ENCODE results near the gene ISOC1. TPM values are rescaled to one million over a fixed set of nuclear protein-coding genes. Genes with fewer than 3 reads are reported as not detected.

The ISOC1 gene
- total and polyA plus RNA-seq, 2 of the 13 experiments (the other 11 are each of a cell fraction or from before 2014, with no cell fraction given): 25.7 to 51.3 TPM

DNA sequence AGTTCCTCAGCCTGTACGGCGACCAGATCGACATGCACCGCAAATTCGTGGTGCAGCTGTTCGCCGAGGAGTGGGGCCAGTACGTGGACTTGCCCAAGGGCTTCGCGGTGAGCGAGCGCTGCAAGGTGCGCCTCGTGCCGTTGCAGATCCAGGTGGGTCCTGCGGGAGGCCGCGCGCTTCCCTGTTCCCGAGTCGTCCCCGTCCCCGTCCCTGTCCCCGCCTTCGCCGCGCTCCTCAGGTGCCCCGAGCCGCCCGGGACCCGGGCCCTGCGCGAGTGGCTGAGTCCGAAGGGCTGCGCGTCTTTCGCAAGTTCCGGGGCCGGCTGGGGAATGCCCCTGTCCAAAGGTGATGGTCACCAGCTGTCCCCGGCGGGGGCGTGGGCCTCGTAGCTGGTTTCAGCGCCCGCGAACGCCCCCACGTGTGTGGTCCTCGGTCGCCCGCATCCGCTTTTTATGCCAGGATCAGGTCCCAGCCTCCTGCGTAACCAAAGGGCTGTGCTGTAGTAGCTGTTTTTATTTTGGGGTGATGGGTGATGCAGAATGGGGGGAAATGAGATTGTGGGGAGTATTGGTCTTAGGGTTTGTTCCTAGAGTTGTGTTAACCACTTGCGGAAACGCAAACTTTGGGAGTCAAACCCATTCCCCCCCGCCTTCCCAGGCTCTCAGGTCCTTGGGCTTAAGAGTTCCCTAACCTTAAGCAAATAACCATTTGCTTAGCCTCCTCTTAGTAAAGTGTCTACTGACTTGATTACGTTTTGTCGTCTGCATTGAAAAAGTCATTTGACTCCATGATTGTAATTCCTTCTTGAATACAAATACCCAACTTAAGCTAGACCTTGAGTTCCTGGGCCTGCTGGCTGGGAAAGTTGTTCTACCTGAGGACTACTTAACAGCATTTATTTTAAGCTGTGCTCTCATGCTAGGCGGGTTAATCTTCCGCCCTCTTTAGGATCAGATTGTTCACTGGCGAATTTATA, 663 bp downstream of the ISOC1 start (continued):
- TF ChIP-seq MTF1 (CRISPR knock-in tag; IDR thresholded peaks at IDR 0.05) (no peak; the same call in 1 of the 2 replicates), ZNF570 (CRISPR knock-in tag; IDR thresholded peaks at IDR 0.05; ENCODE audit: borderline replicate concordance) (no peak), ISX (CRISPR knock-in tag; conservative IDR thresholded peaks at IDR 0.05) (no peak), KIAA2018 (CRISPR knock-in tag; IDR thresholded peaks at IDR 0.05; ENCODE audit: borderline replicate concordance) (no peak), GTF2F1 (IDR thresholded peaks at IDR 0.05; ENCODE audit: low read length) (no peak), KLF16 (CRISPR knock-in tag; IDR thresholded peaks at IDR 0.05) (peak in 1 of 2 experiments; percentile 93; a peak in 2 of 4 replicates), LCORL (IDR thresholded peaks at IDR 0.05) (no peak), LCORL (CRISPR knock-in tag; IDR thresholded peaks at IDR 0.05) (peak; percentile 94), CENPT (CRISPR knock-in tag; IDR thresholded peaks at IDR 0.05; ENCODE audit: low read depth) (0 out of 2 replicates have a peak, but pooled peaks have one; percentile 39), SMC3 (IDR thresholded peaks at IDR 0.05; ENCODE audit: low read length) (peak; percentile 29; the same call in 1 of the 2 replicates), SNRNP70 (IDR thresholded peaks at IDR 0.05; ENCODE audit: low read depth, low read length) (no peak), ZNF232 (CRISPR knock-in tag; IDR thresholded peaks at IDR 0.05; ENCODE audit: borderline replicate concordance) (no peak; the same call in 1 of the 2 replicates), ZNF562 (CRISPR knock-in tag; IDR thresholded peaks at IDR 0.05; ENCODE audit: borderline replicate concordance) (no peak; the same call in 1 of the 2 replicates), ZNF138 (CRISPR knock-in tag; IDR thresholded peaks at IDR 0.05; ENCODE audit: low read depth) (peak; percentile 49; the same call in 1 of the 2 replicates)
- TF ChIP-seq, protein P1, sequence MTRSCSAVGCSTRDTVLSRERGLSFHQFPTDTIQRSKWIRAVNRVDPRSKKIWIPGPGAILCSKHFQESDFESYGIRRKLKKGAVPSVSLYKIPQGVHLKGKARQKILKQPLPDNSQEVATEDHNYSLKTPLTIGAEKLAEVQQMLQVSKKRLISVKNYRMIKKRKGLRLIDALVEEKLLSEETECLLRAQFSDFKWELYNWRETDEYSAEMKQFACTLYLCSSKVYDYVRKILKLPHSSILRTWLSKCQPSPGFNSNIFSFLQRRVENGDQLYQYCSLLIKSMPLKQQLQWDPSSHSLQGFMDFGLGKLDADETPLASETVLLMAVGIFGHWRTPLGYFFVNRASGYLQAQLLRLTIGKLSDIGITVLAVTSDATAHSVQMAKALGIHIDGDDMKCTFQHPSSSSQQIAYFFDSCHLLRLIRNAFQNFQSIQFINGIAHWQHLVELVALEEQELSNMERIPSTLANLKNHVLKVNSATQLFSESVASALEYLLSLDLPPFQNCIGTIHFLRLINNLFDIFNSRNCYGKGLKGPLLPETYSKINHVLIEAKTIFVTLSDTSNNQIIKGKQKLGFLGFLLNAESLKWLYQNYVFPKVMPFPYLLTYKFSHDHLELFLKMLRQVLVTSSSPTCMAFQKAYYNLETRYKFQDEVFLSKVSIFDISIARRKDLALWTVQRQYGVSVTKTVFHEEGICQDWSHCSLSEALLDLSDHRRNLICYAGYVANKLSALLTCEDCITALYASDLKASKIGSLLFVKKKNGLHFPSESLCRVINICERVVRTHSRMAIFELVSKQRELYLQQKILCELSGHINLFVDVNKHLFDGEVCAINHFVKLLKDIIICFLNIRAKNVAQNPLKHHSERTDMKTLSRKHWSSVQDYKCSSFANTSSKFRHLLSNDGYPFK (CRISPR knock-in tag; IDR thresholded peaks at IDR 0.05; ENCODE audit: borderline replicate concordance): peak; percentile 61; the same call in 1 of the 2 replicates
- TF ChIP-seq, protein P2, sequence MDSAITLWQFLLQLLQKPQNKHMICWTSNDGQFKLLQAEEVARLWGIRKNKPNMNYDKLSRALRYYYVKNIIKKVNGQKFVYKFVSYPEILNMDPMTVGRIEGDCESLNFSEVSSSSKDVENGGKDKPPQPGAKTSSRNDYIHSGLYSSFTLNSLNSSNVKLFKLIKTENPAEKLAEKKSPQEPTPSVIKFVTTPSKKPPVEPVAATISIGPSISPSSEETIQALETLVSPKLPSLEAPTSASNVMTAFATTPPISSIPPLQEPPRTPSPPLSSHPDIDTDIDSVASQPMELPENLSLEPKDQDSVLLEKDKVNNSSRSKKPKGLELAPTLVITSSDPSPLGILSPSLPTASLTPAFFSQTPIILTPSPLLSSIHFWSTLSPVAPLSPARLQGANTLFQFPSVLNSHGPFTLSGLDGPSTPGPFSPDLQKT (CRISPR knock-in tag; IDR thresholded peaks at IDR 0.05; ENCODE audit: borderline replicate concordance): no peak
